K562 (cell line): ENCODE data around the gene GPR33.

Experiments used
- ATF2 ChIP-seq: sonication (generic); formaldehyde crosslinking; IDR thresholded peaks from 2 replicates; pipeline ENCODE4 v1.8.1; 2022; ENCODE audit warnings: missing genetic modification reagents
- EZH2 ChIP-seq: IDR thresholded peaks from 2 replicates; pipeline ENCODE4 v1.6.1; 2012; ENCODE audit warnings: low read depth, mild to moderate bottlenecking, inconsistent platforms, low read length, borderline replicate concordance

GRCh38 chr14:31479027-31479426 is 8.8 kb downstream of the GPR33 start:
- TF ChIP-seq ATF2, result no peak
- no peak for TF ChIP-seq EZH2
